Gastrocnemius medialis (tissue), 4 donors: ENCODE data around the gene CHST9.
"Not testable (repeated sequence)": the region's sequence is repeated elsewhere in the genome, so short reads cannot be mapped to it uniquely, and the experiment has no call there.

Experiments
- CTCF ChIP-seq, 5 experiments: fragments of 450-650 bp in 3 of 5; fragments of 200-600 bp in 2 of 5; sonication (generic) in 2 of 5; IDR thresholded peaks in 4 of 5; conservative IDR thresholded peaks in 1 of 5; 1 replicate in 4 of 5; 2 replicates in 1 of 5; pipeline ENCODE4 v1.5.1; 2016 to 2019; ENCODE audit warnings: antibody characterized with exemption in 5 of 5, mild to moderate bottlenecking in 3 of 5, moderate library complexity in 3 of 5
- POLR2A ChIP-seq, 2 donors: fragments of 450-650 bp; IDR thresholded peaks; one replicate each; pipeline ENCODE4 v1.6.1; 2017; ENCODE audit warnings: antibody characterized with exemption in 2 of 2, mild to moderate bottlenecking in 2 of 2, moderate library complexity in 2 of 2

GRCh38 chr18:27231671-27232070, 46.6 kb upstream of the CHST9 start:
- not testable (repeated sequence) for TF ChIP-seq CTCF (IDR thresholded peaks at IDR 0.05 in 4 of 5, conservative IDR thresholded peaks at IDR 0.05 in 1 of 5); POLR2A (IDR thresholded peaks at IDR 0.05)
